ENCODE results near the gene HRH1. TPM values are rescaled to one million over a fixed set of nuclear protein-coding genes. Genes with fewer than 3 reads are reported as not detected.

The HRH1 gene
- total RNA-seq, 1 donor from 2014 or later: 0.19 TPM

DNA sequence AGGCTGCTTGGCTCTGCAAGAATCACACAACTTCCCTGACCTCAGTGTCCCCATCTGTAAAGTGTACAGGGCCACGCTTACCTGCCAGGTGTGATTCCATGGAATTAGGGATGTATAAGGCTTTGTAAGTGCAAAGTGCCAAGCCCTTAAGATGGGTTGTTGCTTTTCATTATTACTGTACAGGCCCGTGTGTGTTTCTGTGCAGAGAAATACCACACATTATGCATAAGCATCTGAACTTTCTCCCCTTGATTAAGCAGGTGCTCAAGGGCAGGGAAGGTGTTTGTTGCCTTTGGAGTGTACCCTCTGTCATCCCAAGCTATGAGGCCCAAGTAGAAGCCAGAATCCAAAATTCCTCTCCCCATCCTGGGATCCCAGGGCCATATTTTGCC is 13.6 kb upstream of the HRH1 start:
- H3K4me1 Mint-ChIP-seq: no peaks in the 10 kb centered on the region
- H3K4me3 ChIP-seq: no peak overlapping the region
- DNase-seq (ENCODE audit: low spot score): no peak
- no peaks in the 10 kb centered on the region for H3K36me3 ChIP-seq
- peaks cover 12% of the 10 kb centered on the region for H3K27me3 ChIP-seq
- no peaks in the 10 kb centered on the region for H3F3A ChIP-seq (ENCODE audit: low read depth)
- H3K4me2 ChIP-seq: no peak overlapping the region
- no peak overlapping the region for H3K27ac ChIP-seq
- TF ChIP-seq EZH2 (IDR thresholded peaks at IDR 0.05) (no peak), EZH2phosphoT487 (IDR thresholded peaks at IDR 0.05) (no peak)
- no peaks in the 10 kb centered on the region for H4K20me1 ChIP-seq (ENCODE audit: low read depth)
- H3K79me2 ChIP-seq (ENCODE audit: low read depth): no peaks in the 10 kb centered on the region
- H3K9me3 Mint-ChIP-seq: no peaks in the 10 kb centered on the region
- H3K9me3 ChIP-seq (ENCODE audit: low read depth): no peaks in the 10 kb centered on the region
- H3K9ac ChIP-seq: no peak overlapping the region
- H3K4me1 ChIP-seq: no peaks in the 10 kb centered on the region
- peaks cover 4% of the 10 kb centered on the region for H3K27me3 Mint-ChIP-seq (ENCODE audit: insufficient read depth, low read depth)
- no peak overlapping the region for H3K27ac Mint-ChIP-seq
- H3K4me3 Mint-ChIP-seq: no peak overlapping the region
- H3K36me3 Mint-ChIP-seq: no peaks in the 10 kb centered on the region
- H2AFZ ChIP-seq (replicated peaks): no peak overlapping the region

DNA sequence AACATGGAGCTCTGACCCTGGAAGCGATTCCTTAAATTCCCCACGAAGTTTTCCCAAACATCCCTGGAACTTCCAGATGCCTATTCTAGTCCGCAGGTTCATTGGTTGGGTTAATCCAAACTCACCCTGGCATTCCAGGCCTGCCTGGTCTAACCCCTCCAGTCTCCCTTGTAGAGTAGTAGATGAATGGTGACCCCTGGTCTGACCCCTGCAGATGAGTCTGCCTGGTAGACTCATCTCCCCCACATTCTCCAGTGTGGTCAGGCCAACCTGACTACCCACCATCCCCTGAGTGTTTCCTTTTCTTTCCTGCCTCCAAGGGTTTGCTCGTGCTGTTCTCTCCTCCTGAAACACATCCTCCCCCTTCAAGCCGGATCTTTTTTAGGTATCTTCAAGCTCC is 10.8 kb upstream of the HRH1 start:
- H3K27me3 ChIP-seq: peaks cover 26% of the 10 kb centered on the region
- no peaks in the 10 kb centered on the region for H4K20me1 ChIP-seq (ENCODE audit: low read depth)
- DNase-seq (ENCODE audit: low spot score): no peak
- no peaks in the 10 kb centered on the region for H3K36me3 ChIP-seq
- no peak for TF ChIP-seq EZH2 (IDR thresholded peaks at IDR 0.05)
- no peak for TF ChIP-seq EZH2phosphoT487 (IDR thresholded peaks at IDR 0.05)
- TF ChIP-seq, protein P1, sequence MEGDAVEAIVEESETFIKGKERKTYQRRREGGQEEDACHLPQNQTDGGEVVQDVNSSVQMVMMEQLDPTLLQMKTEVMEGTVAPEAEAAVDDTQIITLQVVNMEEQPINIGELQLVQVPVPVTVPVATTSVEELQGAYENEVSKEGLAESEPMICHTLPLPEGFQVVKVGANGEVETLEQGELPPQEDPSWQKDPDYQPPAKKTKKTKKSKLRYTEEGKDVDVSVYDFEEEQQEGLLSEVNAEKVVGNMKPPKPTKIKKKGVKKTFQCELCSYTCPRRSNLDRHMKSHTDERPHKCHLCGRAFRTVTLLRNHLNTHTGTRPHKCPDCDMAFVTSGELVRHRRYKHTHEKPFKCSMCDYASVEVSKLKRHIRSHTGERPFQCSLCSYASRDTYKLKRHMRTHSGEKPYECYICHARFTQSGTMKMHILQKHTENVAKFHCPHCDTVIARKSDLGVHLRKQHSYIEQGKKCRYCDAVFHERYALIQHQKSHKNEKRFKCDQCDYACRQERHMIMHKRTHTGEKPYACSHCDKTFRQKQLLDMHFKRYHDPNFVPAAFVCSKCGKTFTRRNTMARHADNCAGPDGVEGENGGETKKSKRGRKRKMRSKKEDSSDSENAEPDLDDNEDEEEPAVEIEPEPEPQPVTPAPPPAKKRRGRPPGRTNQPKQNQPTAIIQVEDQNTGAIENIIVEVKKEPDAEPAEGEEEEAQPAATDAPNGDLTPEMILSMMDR (IDR thresholded peaks at IDR 0.05): no peak
- Mint-ChIP-seq H3K27ac (no peak overlapping the region), H3K27me3 (ENCODE audit: insufficient read depth, low read depth) (peaks cover 2% of the 10 kb centered on the region), H3K4me1 (peaks cover 10% of the 10 kb centered on the region), H3K4me3 (no peak overlapping the region), H3K36me3 (no peaks in the 10 kb centered on the region), H3K9me3 (no peaks in the 10 kb centered on the region)
- no peak overlapping the region for H3K4me3 ChIP-seq
- no peaks in the 10 kb centered on the region for H3F3A ChIP-seq (ENCODE audit: low read depth)
- no peaks in the 10 kb centered on the region for H3K4me1 ChIP-seq
- no peak overlapping the region for H3K9ac ChIP-seq
- H2AFZ ChIP-seq (replicated peaks): no peak overlapping the region
- H3K27ac ChIP-seq: no peak overlapping the region
- H3K79me2 ChIP-seq (ENCODE audit: low read depth): no peaks in the 10 kb centered on the region
- no peaks in the 10 kb centered on the region for H3K9me3 ChIP-seq (ENCODE audit: low read depth)
- H3K4me2 ChIP-seq: no peak overlapping the region

DNA sequence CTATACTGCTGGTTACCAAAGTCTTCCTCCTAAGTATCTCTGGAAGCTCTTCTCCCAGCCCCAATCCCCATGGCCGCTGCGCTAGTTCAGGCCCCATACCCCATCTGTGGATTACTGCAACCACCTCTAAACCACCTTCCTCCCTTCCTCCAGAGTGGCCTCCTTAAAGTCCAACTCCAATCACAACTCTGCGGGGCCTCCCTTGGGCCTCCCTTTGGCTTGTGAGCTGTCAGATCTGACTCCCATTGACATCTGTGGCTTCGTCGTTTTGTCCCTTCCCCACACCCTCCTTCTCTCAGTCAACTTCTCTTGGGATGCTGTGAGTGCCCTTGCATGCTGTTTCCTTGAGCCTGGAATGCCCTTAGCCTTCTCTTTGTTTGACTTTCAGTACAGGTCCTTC is 9.3 kb upstream of the HRH1 start:
- Histone ChIP-seq H3K79me2 (ENCODE audit: low read depth) (no peaks in the 10 kb centered on the region), H3K9ac (no peak overlapping the region), H3K4me2 (no peak overlapping the region), H3K36me3 (no peaks in the 10 kb centered on the region), H4K20me1 (ENCODE audit: low read depth) (no peaks in the 10 kb centered on the region), H3K9me3 (ENCODE audit: low read depth) (no peaks in the 10 kb centered on the region), H3K4me3 (no peak overlapping the region), H2AFZ (replicated peaks) (no peak overlapping the region), H3F3A (ENCODE audit: low read depth) (no peaks in the 10 kb centered on the region), H3K27ac (no peak overlapping the region), H3K27me3 (peaks cover 37% of the 10 kb centered on the region), H3K4me1 (no peaks in the 10 kb centered on the region)
- Mint-ChIP-seq H3K4me3 (no peak overlapping the region), H3K27ac (no peak overlapping the region), H3K4me1 (peaks cover 10% of the 10 kb centered on the region), H3K9me3 (no peaks in the 10 kb centered on the region), H3K36me3 (no peaks in the 10 kb centered on the region), H3K27me3 (ENCODE audit: insufficient read depth, low read depth) (peaks cover 2% of the 10 kb centered on the region)
- TF ChIP-seq, protein P1 (IDR thresholded peaks at IDR 0.05): no peak
- TF ChIP-seq EZH2 (IDR thresholded peaks at IDR 0.05) (no peak), EZH2phosphoT487 (IDR thresholded peaks at IDR 0.05) (no peak)
- DNase-seq (ENCODE audit: low spot score): no peak

DNA sequence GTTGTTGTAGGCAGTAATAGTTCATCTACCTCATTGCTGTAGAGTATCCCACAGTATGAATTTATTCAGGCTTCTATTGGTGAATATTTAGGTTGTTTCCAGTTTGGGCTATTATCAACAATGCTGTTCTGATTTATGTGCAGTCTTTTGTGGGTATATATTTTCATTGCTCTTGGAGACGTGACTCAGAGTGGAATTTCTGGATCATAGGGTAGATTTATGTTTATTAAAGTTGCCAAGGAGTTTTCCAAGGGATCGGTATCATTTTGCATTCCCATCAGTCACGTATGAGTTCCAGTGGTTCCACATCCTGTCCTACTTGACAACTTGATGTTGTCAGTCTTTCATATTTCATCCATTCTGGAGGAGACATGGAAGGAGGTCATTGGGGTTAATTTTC is 8.4 kb upstream of the HRH1 start:
- H3K4me1 Mint-ChIP-seq: peaks cover 10% of the 10 kb centered on the region
- no peak overlapping the region for H3K27ac Mint-ChIP-seq
- no peaks in the 10 kb centered on the region for H3K4me1 ChIP-seq
- H4K20me1 ChIP-seq (ENCODE audit: low read depth): no peaks in the 10 kb centered on the region
- no peaks in the 10 kb centered on the region for H3F3A ChIP-seq (ENCODE audit: low read depth)
- H3K4me2 ChIP-seq: no peak overlapping the region
- H3K36me3 ChIP-seq: no peaks in the 10 kb centered on the region
- TF ChIP-seq, protein P1 (IDR thresholded peaks at IDR 0.05): no peak
- no peak for TF ChIP-seq EZH2 (IDR thresholded peaks at IDR 0.05)
- TF ChIP-seq EZH2phosphoT487 (IDR thresholded peaks at IDR 0.05): no peak
- H3K27me3 ChIP-seq: peaks cover 45% of the 10 kb centered on the region
- no peaks in the 10 kb centered on the region for H3K36me3 Mint-ChIP-seq
- no peak overlapping the region for H3K4me3 ChIP-seq
- peaks cover 2% of the 10 kb centered on the region for H3K27me3 Mint-ChIP-seq (ENCODE audit: insufficient read depth, low read depth)
- no peaks in the 10 kb centered on the region for H3K9me3 Mint-ChIP-seq
- H3K4me3 Mint-ChIP-seq: no peak overlapping the region
- H3K27ac ChIP-seq: no peak overlapping the region
- no peak overlapping the region for H2AFZ ChIP-seq (replicated peaks)
- no peaks in the 10 kb centered on the region for H3K9me3 ChIP-seq (ENCODE audit: low read depth)
- no peak overlapping the region for H3K9ac ChIP-seq
- no peak for DNase-seq (ENCODE audit: low spot score)
- H3K79me2 ChIP-seq (ENCODE audit: low read depth): no peaks in the 10 kb centered on the region
